NCI-H1436 treated with DMSO at 0.1 percent for 48 hours (cell line): ENCODE measurements around the gene CYP3A5.
"Not testable (repeated sequence)": the region's sequence is repeated elsewhere in the genome, so short reads cannot be mapped to it uniquely, and the experiment has no call there.

Source experiments
- DNase-seq: peaks from one replicate; lab custom pipeline; 2025; lab: John Stamatoyannopoulos, UW

CYP3A5 gene

GRCh38 chr7:99642027-99642426, 37.8 kb downstream of the CYP3A5 start:
- DNase-seq: no peak

GRCh38 chr7:99639267-99639666, 40.5 kb downstream of the CYP3A5 start:
- DNase-seq: no peak

- DNase-seq: no peak
These were observed 41.1 kb downstream of the CYP3A5 start for GRCh38 chr7:99638731-99639130.

GRCh38 chr7:99637414-99637813, 42.4 kb downstream of the CYP3A5 start:
- DNase-seq: not testable (repeated sequence)

- no peak for DNase-seq
These were observed 48.3 kb downstream of the CYP3A5 start for GRCh38 chr7:99631295-99632109.

- no peak for DNase-seq
These were observed 50.2 kb downstream of the CYP3A5 start for GRCh38 chr7:99629643-99630042.

- no peak for DNase-seq
These were observed 51.0 kb downstream of the CYP3A5 start for GRCh38 chr7:99628471-99629465.

- DNase-seq: no peak
These were observed 52.3 kb downstream of the CYP3A5 start for GRCh38 chr7:99627513-99627912.

GRCh38 chr7:99626661-99627060, 53.1 kb downstream of the CYP3A5 start:
- no peak for DNase-seq

- DNase-seq: no peak
These were observed 53.8 kb downstream of the CYP3A5 start for GRCh38 chr7:99625961-99626360.

- DNase-seq: no peak
These were observed 54.5 kb downstream of the CYP3A5 start for GRCh38 chr7:99625321-99625720.

GRCh38 chr7:99624484-99624883, 55.3 kb downstream of the CYP3A5 start:
- DNase-seq: no peak

- DNase-seq: no peak
These were observed 55.9 kb downstream of the CYP3A5 start for GRCh38 chr7:99623702-99624447.

- DNase-seq: no peak
These were observed 56.6 kb downstream of the CYP3A5 start for GRCh38 chr7:99623091-99623693.

GRCh38 chr7:99622596-99622995, 57.2 kb downstream of the CYP3A5 start:
- no peak for DNase-seq

- no peak for DNase-seq
These were observed 58.5 kb downstream of the CYP3A5 start for GRCh38 chr7:99621271-99621670.

GRCh38 chr7:99619571-99620130, 60.1 kb downstream of the CYP3A5 start:
- no peak for DNase-seq

- DNase-seq: no peak
These were observed 61.1 kb downstream of the CYP3A5 start for GRCh38 chr7:99618726-99619125.

GRCh38 chr7:99617192-99617781, 62.5 kb downstream of the CYP3A5 start:
- DNase-seq: no peak

- peak; percentile 81 for DNase-seq
These were observed 63.2 kb downstream of the CYP3A5 start, which contains the start of gene ZSCAN25 for GRCh38 chr7:99616359-99617191. TSS of gene ZSCAN25 (plus strand) at chr7:99616946. CDS start at chr7:99619607, 2,661 bp downstream.
